ENCODE measurements around the gene XPOT.
A peak's percentile ranks its signal among the peaks of the same experiment; 100 is the strongest.
"Not testable (repeated sequence)": the region's sequence is repeated elsewhere in the genome, so short reads cannot be mapped to it uniquely, and the experiment has no call there.

XPOT gene

GRCh38 chr12:64403707-64404469 lies at the start of gene XPOT:
TSS of gene XPOT (plus strand) at chr12:64404392. CDS start at chr12:64410036, 5,644 bp downstream.
- DNase-seq, result peak; percentile 98

- DNase-seq, result not testable (repeated sequence)
Observed at GRCh38 chr12:64356209-64356608, 48.0 kb upstream of the XPOT start.

GRCh38 chr12:64361173-64361572 lies 43.0 kb upstream of the XPOT start:
- DNase-seq, result not testable (repeated sequence)

- DNase-seq, result no peak
Observed at GRCh38 chr12:64362721-64363305, 41.4 kb upstream of the XPOT start.

GRCh38 chr12:64383675-64384074 lies 20.5 kb upstream of the XPOT start:
- no peak for DNase-seq

- DNase-seq, result no peak
Observed at GRCh38 chr12:64385019-64385418, 19.2 kb upstream of the XPOT start.

GRCh38 chr12:64385468-64385867 lies 18.7 kb upstream of the XPOT start:
- DNase-seq, result no peak

- DNase-seq, result no peak
Observed at GRCh38 chr12:64387197-64387816, 16.9 kb upstream of the XPOT start.

GRCh38 chr12:64389154-64389553 lies 15.0 kb upstream of the XPOT start:
- DNase-seq, result no peak

- DNase-seq, result peak; percentile 61
Observed at GRCh38 chr12:64390275-64390851, 13.8 kb upstream of the XPOT start, which contains the start of gene C12orf56. TSS of gene C12orf56 (minus strand) at chr12:64390758. CDS start at chr12:64390565, 193 bp downstream.

GRCh38 chr12:64392221-64392620 lies 12.0 kb upstream of the XPOT start:
- no peak for DNase-seq

- no peak for DNase-seq
Observed at GRCh38 chr12:64395739-64396138, 8.5 kb upstream of the XPOT start.

GRCh38 chr12:64400041-64400440 lies 4.2 kb upstream of the XPOT start:
- DNase-seq, result no peak

- no peak for DNase-seq
Observed at GRCh38 chr12:64402181-64402580, 2.0 kb upstream of the XPOT start.

- no peak for DNase-seq
Observed at GRCh38 chr12:64404470-64405256, 471 bp downstream of the XPOT start.

GRCh38 chr12:64407342-64408223 lies 3.4 kb downstream of the XPOT start:
- no peak for DNase-seq

- no peak for DNase-seq
Observed at GRCh38 chr12:64411427-64411826, 7.2 kb downstream of the XPOT start.

GRCh38 chr12:64412459-64412858 lies 8.3 kb downstream of the XPOT start:
- DNase-seq, result no peak

GRCh38 chr12:64413884-64414283 lies 9.7 kb downstream of the XPOT start:
- DNase-seq, result no peak

- DNase-seq, result no peak
Observed at GRCh38 chr12:64418209-64418608, 14.0 kb downstream of the XPOT start.

GRCh38 chr12:64419696-64420095 lies 15.5 kb downstream of the XPOT start:
- no peak for DNase-seq

GRCh38 chr12:64427988-64428387 lies 23.8 kb downstream of the XPOT start:
- peak; percentile 24 for DNase-seq

All from NCI-H774 (cell line).